HG02763 (cell line): ENCODE measurements around the gene GREB1.

Experiments
- ATAC-seq: cut with Tn5 transposase; IDR thresholded peaks from one replicate; pipeline ENCODE4 v1.9.1; 2021; ENCODE audit warnings: mild to moderate bottlenecking, moderate library complexity; ENCODE audit not compliant: unreplicated experiment

GREB1 gene

GRCh38 chr2:11631462-11631861 is 97.6 kb downstream of the GREB1 start:
- no peak for ATAC-seq

- ATAC-seq = no peak
These were observed 100.2 kb downstream of the GREB1 start for GRCh38 chr2:11633923-11634478.

GRCh38 chr2:11634584-11634983 is 100.7 kb downstream of the GREB1 start:
- no peak for ATAC-seq

- ATAC-seq = no peak
These were observed 101.3 kb downstream of the GREB1 start for GRCh38 chr2:11635141-11635540.

GRCh38 chr2:11636593-11637295 is 102.9 kb downstream of the GREB1 start:
- ATAC-seq = no peak

- no peak for ATAC-seq
These were observed 103.7 kb downstream of the GREB1 start for GRCh38 chr2:11637546-11637945.

GRCh38 chr2:11639503-11639902 is 105.7 kb downstream of the GREB1 start:
- no peak for ATAC-seq

GRCh38 chr2:11640132-11640531 is 106.3 kb downstream of the GREB1 start:
- ATAC-seq = no peak

- no peak for ATAC-seq
These were observed 109.1 kb downstream of the GREB1 start for GRCh38 chr2:11642972-11643371.

GRCh38 chr2:11644293-11644692 is 110.4 kb downstream of the GREB1 start:
- ATAC-seq = no peak

GRCh38 chr2:11646530-11646929 is 112.7 kb downstream of the GREB1 start:
- ATAC-seq = no peak

- ATAC-seq = no peak
These were observed 114.2 kb downstream of the GREB1 start for GRCh38 chr2:11647834-11648600.

- ATAC-seq = no peak
These were observed 115.2 kb downstream of the GREB1 start for GRCh38 chr2:11649093-11649492.

GRCh38 chr2:11651856-11652548 is 118.2 kb downstream of the GREB1 start:
- no peak for ATAC-seq

- no peak for ATAC-seq
These were observed 118.7 kb downstream of the GREB1 start for GRCh38 chr2:11652553-11652952.

GRCh38 chr2:11655495-11655894 is 121.7 kb downstream of the GREB1 start:
- ATAC-seq = no peak

GRCh38 chr2:11656252-11656651 is 122.4 kb downstream of the GREB1 start:
- ATAC-seq = no peak

GRCh38 chr2:11656671-11657101 is 122.8 kb downstream of the GREB1 start:
- no peak for ATAC-seq

- no peak for ATAC-seq
These were observed 123.3 kb downstream of the GREB1 start for GRCh38 chr2:11657195-11657594.

- no peak for ATAC-seq
These were observed 123.8 kb downstream of the GREB1 start for GRCh38 chr2:11657646-11658045.
